ACC112 (cell line): ENCODE results near the gene PTPRJ.

Experiments used
- H2AFZ ChIP-seq: fragments of 200-600 bp; sonication (generic); one replicate; pipeline ENCODE4 v1.6.0; 2017; ENCODE audit warnings: antibody characterized with exemption, low read length; ENCODE audit not compliant: unreplicated experiment
- H3K27ac ChIP-seq: fragments of 200-600 bp; sonication (generic); 2 replicates; pipeline ENCODE4 v1.5.1; 2014; ENCODE audit warnings: low read depth, mild to moderate bottlenecking, antibody characterized with exemption, low read length, moderate library complexity
- H3K27me3 ChIP-seq: fragments of 200-600 bp; sonication (generic); 2 replicates; pipeline ENCODE4 v1.6.1; 2014; ENCODE audit warnings: mild to moderate bottlenecking, antibody characterized with exemption, low read length, moderate library complexity, mixed read lengths; ENCODE audit not compliant: insufficient read depth
- H3K36me3 ChIP-seq: fragments of 200-600 bp; sonication (generic); 2 replicates; pipeline ENCODE4 v1.6.1; 2016; ENCODE audit warnings: mild to moderate bottlenecking, antibody characterized with exemption, low read length, moderate library complexity, mixed read lengths; ENCODE audit not compliant: insufficient read depth
- H3K4me1 ChIP-seq: fragments of 200-600 bp; sonication (generic); one replicate; pipeline ENCODE4 v1.6.1; 2016; ENCODE audit warnings: low read length, mixed read lengths; ENCODE audit not compliant: insufficient read depth, unreplicated experiment, control insufficient read depth
- H3K4me3 ChIP-seq: fragments of 200-600 bp; sonication (generic); 2 replicates; pipeline ENCODE4 v1.5.1; 2014; ENCODE audit warnings: mild to moderate bottlenecking, low read depth, low read length
- H3K79me2 ChIP-seq: fragments of 200-600 bp; sonication (generic); one replicate; pipeline ENCODE4 v1.6.0; 2016; ENCODE audit warnings: low read length; ENCODE audit not compliant: control insufficient read depth, unreplicated experiment, insufficient read depth

Gene PTPRJ

GRCh38 chr11:47986742-47987141 is 6.4 kb downstream of the PTPRJ start:
- Histone ChIP-seq H3K4me1 (peaks cover 45% of the 10 kb centered on the region), H3K79me2 (peaks cover 79% of the 10 kb centered on the region), H3K4me3 (no peak overlapping the region), H3K36me3 (no peaks in the 10 kb centered on the region), H2AFZ (no peak overlapping the region), H3K27me3 (no peaks in the 10 kb centered on the region), H3K27ac (no peak overlapping the region)

DNA sequence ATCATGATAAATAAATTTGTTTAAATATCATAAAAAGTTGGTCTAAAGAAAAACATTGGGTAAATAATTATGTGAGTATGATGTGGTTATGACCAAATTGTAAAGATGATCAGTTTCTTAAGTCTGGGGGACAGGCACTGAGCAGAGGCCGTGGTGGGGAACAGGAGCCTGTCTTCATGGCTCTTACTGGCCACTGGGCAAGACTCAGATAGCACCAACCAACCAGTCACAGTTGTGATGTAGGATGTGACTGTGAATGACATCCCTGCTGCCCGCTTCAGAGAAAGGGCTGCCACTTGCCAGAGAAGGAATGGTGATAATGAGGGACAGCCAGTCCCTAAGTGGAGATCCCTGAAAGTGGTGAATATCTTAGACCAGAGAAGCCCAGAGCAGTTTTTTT is 7.0 kb downstream of the PTPRJ start:
- Histone ChIP-seq H2AFZ (no peak overlapping the region), H3K4me1 (peaks cover 40% of the 10 kb centered on the region), H3K36me3 (no peaks in the 10 kb centered on the region), H3K27me3 (no peaks in the 10 kb centered on the region), H3K4me3 (no peak overlapping the region), H3K79me2 (peaks cover 77% of the 10 kb centered on the region), H3K27ac (no peak overlapping the region)

GRCh38 chr11:47987781-47988180 is 7.4 kb downstream of the PTPRJ start:
- no peak overlapping the region for H3K4me3 ChIP-seq
- H3K27me3 ChIP-seq, result no peaks in the 10 kb centered on the region
- peaks cover 40% of the 10 kb centered on the region for H3K4me1 ChIP-seq
- H3K79me2 ChIP-seq, result peaks cover 74% of the 10 kb centered on the region
- H3K36me3 ChIP-seq, result no peaks in the 10 kb centered on the region
- no peak overlapping the region for H3K27ac ChIP-seq
- no peak overlapping the region for H2AFZ ChIP-seq

DNA sequence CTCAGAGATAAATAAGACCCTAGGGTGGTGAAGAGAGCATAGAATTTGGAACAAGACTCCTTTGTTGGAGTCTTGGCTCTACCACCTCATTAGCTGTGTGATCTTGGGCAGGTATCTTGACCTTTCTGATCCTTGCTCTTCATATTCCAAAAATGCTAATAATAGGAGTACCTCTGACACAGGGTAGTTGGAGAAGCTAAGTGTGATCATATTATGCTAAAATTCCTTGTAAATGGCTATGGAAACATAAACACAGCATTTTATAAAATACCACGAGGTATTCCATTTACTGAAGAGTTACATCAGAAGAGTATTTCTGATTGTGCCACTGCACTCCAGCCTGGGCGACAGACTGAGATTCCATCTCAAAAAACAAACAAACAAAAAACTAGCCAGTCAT is 9.4 kb downstream of the PTPRJ start:
- H3K27ac ChIP-seq, result no peak overlapping the region
- no peak overlapping the region for H2AFZ ChIP-seq
- no peaks in the 10 kb centered on the region for H3K36me3 ChIP-seq
- H3K27me3 ChIP-seq, result no peaks in the 10 kb centered on the region
- peaks cover 32% of the 10 kb centered on the region for H3K4me1 ChIP-seq
- H3K4me3 ChIP-seq, result no peak overlapping the region
- peaks cover 54% of the 10 kb centered on the region for H3K79me2 ChIP-seq

- peaks cover 28% of the 10 kb centered on the region for H3K4me1 ChIP-seq
- H2AFZ ChIP-seq, result no peak overlapping the region
- H3K4me3 ChIP-seq, result no peak overlapping the region
- no peaks in the 10 kb centered on the region for H3K36me3 ChIP-seq
- no peaks in the 10 kb centered on the region for H3K27me3 ChIP-seq
- H3K27ac ChIP-seq, result no peak overlapping the region
- H3K79me2 ChIP-seq, result peaks cover 44% of the 10 kb centered on the region
Observed at GRCh38 chr11:47991266-47991830, 11.0 kb downstream of the PTPRJ start.

- no peaks in the 10 kb centered on the region for H3K36me3 ChIP-seq
- peaks cover 38% of the 10 kb centered on the region for H3K79me2 ChIP-seq
- no peak overlapping the region for H3K4me3 ChIP-seq
- H3K27ac ChIP-seq, result no peak overlapping the region
- H2AFZ ChIP-seq, result no peak overlapping the region
- H3K27me3 ChIP-seq, result no peaks in the 10 kb centered on the region
- H3K4me1 ChIP-seq, result peaks cover 24% of the 10 kb centered on the region
Observed at GRCh38 chr11:47991894-47992293, 11.5 kb downstream of the PTPRJ start.

GRCh38 chr11:47992959-47993820 is 12.8 kb downstream of the PTPRJ start:
- H3K4me3 ChIP-seq, result no peak overlapping the region
- H3K36me3 ChIP-seq, result no peaks in the 10 kb centered on the region
- peaks cover 23% of the 10 kb centered on the region for H3K4me1 ChIP-seq
- H3K79me2 ChIP-seq, result peaks cover 28% of the 10 kb centered on the region
- H3K27me3 ChIP-seq, result no peaks in the 10 kb centered on the region
- H3K27ac ChIP-seq, result 0 out of 2 replicates have a peak overlapping the region, but pooled peaks have one; percentile 4
- H2AFZ ChIP-seq, result no peak overlapping the region

- Histone ChIP-seq H3K27ac (no peak overlapping the region), H3K27me3 (no peaks in the 10 kb centered on the region), H3K4me1 (peaks cover 23% of the 10 kb centered on the region), H3K4me3 (no peak overlapping the region), H2AFZ (no peak overlapping the region), H3K36me3 (no peaks in the 10 kb centered on the region), H3K79me2 (peaks cover 26% of the 10 kb centered on the region)
Observed at GRCh38 chr11:47994417-47994816, 14.1 kb downstream of the PTPRJ start.

- H3K36me3 ChIP-seq, result no peaks in the 10 kb centered on the region
- H3K4me1 ChIP-seq, result peaks cover 21% of the 10 kb centered on the region
Observed at GRCh38 chr11:47995360-47995769, 15.0 kb downstream of the PTPRJ start.

DNA sequence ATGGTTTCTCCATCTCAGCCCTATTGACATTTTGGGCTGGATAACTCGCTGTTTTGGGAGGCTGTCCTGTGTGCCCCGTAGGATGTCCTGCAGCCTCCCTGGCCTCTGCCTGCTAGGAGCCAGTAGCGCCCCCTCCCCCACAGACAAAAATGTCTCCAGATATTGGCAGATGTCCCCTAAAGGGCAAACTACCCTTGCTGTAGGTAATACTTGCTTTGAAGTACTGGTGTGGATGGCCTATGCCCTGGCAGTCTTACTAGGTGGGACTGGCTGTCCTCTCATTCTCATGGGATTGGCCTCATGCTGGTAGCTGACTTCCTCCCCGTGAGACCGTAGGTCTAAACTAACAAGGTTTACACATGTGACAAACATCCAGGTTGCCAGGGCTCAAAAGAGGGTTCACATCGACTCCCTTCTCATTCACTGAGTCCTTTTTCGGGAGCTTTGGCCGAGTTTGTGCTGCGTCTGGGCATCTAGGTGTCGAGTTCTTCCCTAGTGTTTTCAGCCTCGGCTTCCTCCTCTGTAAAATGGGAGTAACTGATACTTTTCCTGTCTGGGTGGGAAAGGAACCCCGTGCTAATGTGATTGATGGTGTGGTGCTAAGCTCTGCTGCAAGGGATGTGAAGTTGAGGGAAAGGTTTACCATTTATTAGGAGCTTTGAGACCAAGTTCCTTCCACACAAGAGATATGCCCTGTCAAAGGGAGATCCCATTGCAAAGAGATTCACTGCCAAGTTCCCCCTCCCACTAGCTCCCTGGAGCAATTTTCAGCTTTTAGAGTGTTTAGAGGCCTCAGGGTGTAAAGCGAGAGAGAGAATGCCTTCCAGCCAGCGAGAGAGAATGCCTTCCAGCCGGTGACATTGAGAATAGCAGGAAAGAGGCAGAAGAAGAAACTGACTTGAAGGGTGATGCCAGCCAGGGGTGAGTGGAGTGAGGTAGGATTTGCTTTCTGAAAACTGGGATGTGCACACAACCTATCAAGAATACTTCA is 17.0 kb downstream of the PTPRJ start:
- Histone ChIP-seq H3K4me3 (no peak overlapping the region), H3K27ac (no peak overlapping the region), H2AFZ (no peak overlapping the region), H3K27me3 (no peaks in the 10 kb centered on the region), H3K36me3 (no peaks in the 10 kb centered on the region), H3K4me1 (peaks cover 24% of the 10 kb centered on the region), H3K79me2 (peaks cover 6% of the 10 kb centered on the region)

More at GRCh38 chr11:47995360-47995769, 15.0 kb downstream of the PTPRJ start:
- H3K79me2 ChIP-seq, result peaks cover 18% of the 10 kb centered on the region
- H3K4me3 ChIP-seq, result no peak overlapping the region
- no peak overlapping the region for H3K27ac ChIP-seq
- H3K27me3 ChIP-seq, result no peaks in the 10 kb centered on the region
- no peak overlapping the region for H2AFZ ChIP-seq
